Loucy (cell line): Measurements from ENCODE around the gene GPR52.

Experiments
- H2AFZ ChIP-seq: fragments of 200-600 bp; sonication (generic); 2 replicates; pipeline ENCODE4 v1.6.0; 2016; ENCODE audit warnings: antibody characterized with exemption, mild to moderate bottlenecking, low read length, moderate library complexity
- H3F3A ChIP-seq: fragments of 200-600 bp; 2 replicates; pipeline ENCODE4 v1.6.0; 2016; ENCODE audit warnings: antibody characterized with exemption, low read depth, mild to moderate bottlenecking
- H3K27me3 ChIP-seq: fragments of 200-600 bp; sonication (generic); 2 replicates; pipeline ENCODE4 v1.6.1; 2014; ENCODE audit warnings: low read length, mild to moderate bottlenecking; ENCODE audit not compliant: insufficient read depth, poor library complexity, severe bottlenecking
- H3K36me3 ChIP-seq: fragments of 200-600 bp; sonication (generic); 2 replicates; pipeline ENCODE4 v1.6.1; 2016; ENCODE audit warnings: low read length; ENCODE audit not compliant: insufficient read depth
- H3K4me1 ChIP-seq: fragments of 200-600 bp; sonication (generic); 2 replicates; pipeline ENCODE4 v1.5.1; 2014; ENCODE audit warnings: low read length, mild to moderate bottlenecking; ENCODE audit not compliant: insufficient read depth, poor library complexity, severe bottlenecking
- H3K4me2 ChIP-seq: fragments of 200-600 bp; sonication (generic); 2 replicates; pipeline ENCODE4 v1.6.0; 2014; ENCODE audit warnings: antibody characterized with exemption, low read length, low read depth, mild to moderate bottlenecking; ENCODE audit not compliant: poor library complexity, severe bottlenecking
- H3K4me3 ChIP-seq: fragments of 200-600 bp; sonication (generic); 2 replicates; pipeline ENCODE4 v1.5.1; 2014; ENCODE audit warnings: low read length, mild to moderate bottlenecking, mixed read lengths; ENCODE audit not compliant: poor library complexity, severe bottlenecking
- H3K79me2 ChIP-seq: fragments of 200-600 bp; sonication (generic); 2 replicates; pipeline ENCODE4 v1.6.1; 2014; ENCODE audit warnings: low read length; ENCODE audit not compliant: insufficient read depth
- H3K9ac ChIP-seq: fragments of 200-600 bp; sonication (generic); 2 replicates; pipeline ENCODE4 v1.6.0; 2014; ENCODE audit warnings: mild to moderate bottlenecking, low read depth, low read length, moderate library complexity; ENCODE audit not compliant: poor library complexity, severe bottlenecking
- H3K9me2 ChIP-seq: fragments of 200-600 bp; sonication (generic); replicated peaks from 2 replicates; pipeline ENCODE4 v1.6.1; 2016; ENCODE audit warnings: low read depth, low read length, mixed read lengths
- H3K9me3 ChIP-seq: fragments of 200-600 bp; sonication (generic); 2 replicates; pipeline ENCODE4 v1.6.1; 2014; ENCODE audit warnings: mild to moderate bottlenecking, antibody characterized with exemption, low read length, low read depth; ENCODE audit not compliant: insufficient read depth
- H4K20me1 ChIP-seq: fragments of 200-600 bp; sonication (generic); 2 replicates; pipeline ENCODE4 v1.6.0; 2014; ENCODE audit warnings: antibody characterized with exemption, low read length, mild to moderate bottlenecking; ENCODE audit not compliant: insufficient read depth, poor library complexity, severe bottlenecking
- CTCF ChIP-seq: fragments of 200-600 bp; sonication (generic); conservative IDR thresholded peaks from 2 replicates; pipeline ENCODE4 v1.5.1; 2014; ENCODE audit warnings: mild to moderate bottlenecking, antibody characterized with exemption, low read length
- EZH2phosphoT487 ChIP-seq: fragments of 200-600 bp; IDR thresholded peaks from 2 replicates; pipeline ENCODE4 v1.6.1; 2018; ENCODE audit warnings: antibody characterized with exemption, mild to moderate bottlenecking, moderate library complexity, borderline replicate concordance

The GPR52 gene

DNA sequence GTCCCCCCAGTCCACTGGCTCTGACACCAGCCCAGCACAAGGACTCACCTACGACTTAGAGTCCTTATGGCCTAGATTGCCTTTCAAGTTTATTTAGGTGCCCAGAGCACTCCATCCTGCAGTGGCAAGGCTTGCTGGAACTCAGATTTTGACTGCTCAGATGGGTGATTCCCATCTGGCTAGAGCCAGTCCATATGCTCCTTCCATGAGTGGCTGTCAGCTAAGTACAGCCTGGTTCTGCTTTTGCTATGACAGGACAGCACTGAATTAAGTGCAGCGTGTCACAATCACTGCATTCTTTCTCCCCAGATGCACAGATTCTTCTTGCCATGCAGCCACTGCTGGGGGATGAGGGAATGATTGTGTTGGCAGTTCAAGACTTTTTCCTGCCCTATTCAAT is 43.8 kb downstream of the GPR52 start:
- H3K9ac ChIP-seq = no peak overlapping the region
- H3F3A ChIP-seq = no peaks in the 10 kb centered on the region
- peaks cover 9% of the 10 kb centered on the region; the same call in 1 of the 2 replicates for H3K9me3 ChIP-seq
- no peaks in the 10 kb centered on the region; the same call in 1 of the 2 replicates for H3K36me3 ChIP-seq
- no peaks in the 10 kb centered on the region for H3K79me2 ChIP-seq
- H3K4me3 ChIP-seq = no peak overlapping the region
- H3K9me2 ChIP-seq = no peaks in the 10 kb centered on the region
- H3K4me2 ChIP-seq = no peak overlapping the region
- no peaks in the 10 kb centered on the region for H4K20me1 ChIP-seq
- no peaks in the 10 kb centered on the region for H3K27me3 ChIP-seq
- TF ChIP-seq EZH2phosphoT487 (no peak), CTCF (no peak)
- no peak overlapping the region for H2AFZ ChIP-seq
- no peaks in the 10 kb centered on the region for H3K4me1 ChIP-seq

DNA sequence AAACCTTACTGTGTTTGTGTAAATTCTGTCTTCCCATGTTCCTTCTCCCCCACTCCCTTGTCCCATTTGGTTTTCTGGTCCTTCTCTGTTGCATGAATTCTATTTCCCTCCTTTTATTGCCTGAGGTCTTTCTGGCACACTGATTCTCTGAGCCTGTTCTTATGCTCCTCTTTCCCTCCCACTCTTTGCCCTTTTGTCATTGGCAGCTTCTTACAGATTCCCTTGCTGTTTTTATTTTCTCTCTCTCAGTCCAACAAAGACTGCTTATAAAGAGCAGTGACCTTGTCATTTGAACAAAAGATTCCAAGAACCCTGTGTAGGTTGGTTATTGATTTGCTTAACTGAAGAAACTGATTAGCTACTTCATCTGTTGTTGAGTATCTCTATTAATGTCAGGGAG is 49.7 kb downstream of the GPR52 start:
- TF ChIP-seq CTCF = no peak
- no peak for TF ChIP-seq EZH2phosphoT487
- H3K9me2 ChIP-seq = no peaks in the 10 kb centered on the region
- no peak overlapping the region for H2AFZ ChIP-seq
- H3F3A ChIP-seq = no peaks in the 10 kb centered on the region
- no peaks in the 10 kb centered on the region for H4K20me1 ChIP-seq
- H3K36me3 ChIP-seq = no peaks in the 10 kb centered on the region
- no peaks in the 10 kb centered on the region for H3K79me2 ChIP-seq
- no peak overlapping the region for H3K9ac ChIP-seq
- no peaks in the 10 kb centered on the region for H3K9me3 ChIP-seq
- no peaks in the 10 kb centered on the region for H3K4me1 ChIP-seq
- H3K27me3 ChIP-seq = no peaks in the 10 kb centered on the region
- H3K4me2 ChIP-seq = no peak overlapping the region
- H3K4me3 ChIP-seq = no peak overlapping the region
